Measurements from ENCODE around the gene MUSK.

MUSK gene

DNA sequence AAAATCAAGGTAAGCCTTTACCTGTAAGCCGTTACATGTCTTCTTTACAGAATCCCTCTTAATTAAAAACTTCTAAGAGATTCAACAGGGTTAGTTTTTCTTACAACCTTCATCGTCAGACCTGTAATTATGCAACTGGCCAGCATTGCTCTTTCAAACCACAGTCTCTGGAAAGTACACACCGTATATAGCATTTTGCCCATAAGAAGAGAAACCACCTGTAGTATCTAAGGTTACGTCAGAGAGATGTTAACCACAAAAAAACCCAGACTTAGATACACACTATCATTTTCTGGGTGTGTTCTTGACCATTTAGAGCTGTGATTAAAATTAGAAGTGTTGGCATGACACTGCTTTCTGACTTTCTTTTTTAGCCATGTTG, 140.0 kb downstream of the MUSK start:
- peak; percentile 54 for DNase-seq (ENCODE audit: low spot score)
- in situ Hi-C loops (cut with MboI; ENCODE audit: low sequenced_read_pairs, unreplicated experiment): no loop called here
- TF ChIP-seq, protein P1, sequence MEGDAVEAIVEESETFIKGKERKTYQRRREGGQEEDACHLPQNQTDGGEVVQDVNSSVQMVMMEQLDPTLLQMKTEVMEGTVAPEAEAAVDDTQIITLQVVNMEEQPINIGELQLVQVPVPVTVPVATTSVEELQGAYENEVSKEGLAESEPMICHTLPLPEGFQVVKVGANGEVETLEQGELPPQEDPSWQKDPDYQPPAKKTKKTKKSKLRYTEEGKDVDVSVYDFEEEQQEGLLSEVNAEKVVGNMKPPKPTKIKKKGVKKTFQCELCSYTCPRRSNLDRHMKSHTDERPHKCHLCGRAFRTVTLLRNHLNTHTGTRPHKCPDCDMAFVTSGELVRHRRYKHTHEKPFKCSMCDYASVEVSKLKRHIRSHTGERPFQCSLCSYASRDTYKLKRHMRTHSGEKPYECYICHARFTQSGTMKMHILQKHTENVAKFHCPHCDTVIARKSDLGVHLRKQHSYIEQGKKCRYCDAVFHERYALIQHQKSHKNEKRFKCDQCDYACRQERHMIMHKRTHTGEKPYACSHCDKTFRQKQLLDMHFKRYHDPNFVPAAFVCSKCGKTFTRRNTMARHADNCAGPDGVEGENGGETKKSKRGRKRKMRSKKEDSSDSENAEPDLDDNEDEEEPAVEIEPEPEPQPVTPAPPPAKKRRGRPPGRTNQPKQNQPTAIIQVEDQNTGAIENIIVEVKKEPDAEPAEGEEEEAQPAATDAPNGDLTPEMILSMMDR (IDR thresholded peaks at IDR 0.05; ENCODE audit: borderline replicate concordance, control extremely low read depth, extremely low read depth, insufficient read depth, missing control alignments): no peak

DNA sequence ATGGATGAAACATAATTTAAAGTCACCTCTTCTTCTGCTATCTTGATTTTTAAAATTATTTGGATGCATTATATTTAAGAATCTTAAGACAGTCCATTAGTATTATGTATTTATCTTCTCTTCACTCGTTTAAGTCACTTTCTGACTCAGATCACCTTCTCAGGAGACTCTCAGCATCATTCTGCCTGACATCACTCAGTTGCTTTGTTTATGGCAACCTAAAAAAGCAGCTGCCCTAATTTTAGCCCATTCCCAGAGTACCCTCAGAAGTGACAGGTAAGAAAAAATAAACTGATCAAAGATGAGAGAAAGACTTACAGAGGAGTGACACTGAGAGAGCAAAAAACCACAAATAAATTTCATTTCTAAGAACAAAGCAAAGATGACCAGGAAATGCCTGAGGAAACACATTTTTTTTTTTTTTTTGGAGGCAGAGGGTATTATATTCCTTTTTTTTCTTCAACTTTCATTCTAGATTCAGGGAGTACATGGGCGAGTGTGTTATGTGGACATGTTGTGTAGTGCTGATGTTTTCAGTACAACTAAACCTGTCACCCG, 140.5 kb downstream of the MUSK start:
- in situ Hi-C loops (cut with MboI; ENCODE audit: low sequenced_read_pairs, unreplicated experiment): no loop called here
- no peak for DNase-seq (ENCODE audit: low spot score)

DNA sequence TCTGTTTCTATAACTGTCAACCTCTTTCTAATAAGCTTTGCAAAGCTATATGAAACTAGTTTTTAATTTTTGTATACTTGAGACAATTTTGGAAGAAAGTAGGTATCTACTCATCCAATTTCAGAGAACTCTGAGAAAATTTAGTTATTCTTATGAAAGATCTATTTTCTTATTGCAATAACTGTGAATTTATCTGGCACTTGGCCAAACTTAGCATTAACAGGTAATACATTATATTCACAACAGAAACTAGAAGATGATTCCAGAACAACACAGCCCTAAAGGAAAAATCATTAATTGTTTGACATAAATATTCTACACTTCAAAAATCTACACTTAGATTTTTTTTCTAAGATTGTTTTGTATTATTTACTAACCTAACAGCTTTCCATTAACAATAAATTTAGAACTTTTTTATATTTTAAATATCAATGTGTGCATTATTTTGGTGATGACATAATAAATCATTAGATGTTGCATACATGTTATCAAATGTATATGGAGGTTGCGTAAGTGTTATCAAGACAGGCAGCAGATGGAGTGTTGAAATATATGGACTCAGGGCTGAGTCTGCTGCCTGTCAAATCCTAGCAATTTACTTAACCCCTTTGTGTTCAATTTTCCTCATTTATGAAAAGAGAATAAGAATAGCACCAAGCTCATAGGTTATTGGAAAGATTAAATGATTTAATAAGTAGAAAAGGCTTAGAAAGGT, 141.8 kb downstream of the MUSK start:
- DNase-seq (ENCODE audit: low spot score): no peak
- in situ Hi-C loops (cut with MboI; ENCODE audit: low sequenced_read_pairs, unreplicated experiment): no loop called here
- TF ChIP-seq, protein P1 (IDR thresholded peaks at IDR 0.05; ENCODE audit: borderline replicate concordance, control extremely low read depth, extremely low read depth, insufficient read depth, missing control alignments): no peak

More for the DNA sequence above, 140.5 kb downstream of the MUSK start:
- TF ChIP-seq, protein P1 (IDR thresholded peaks at IDR 0.05; ENCODE audit: borderline replicate concordance, control extremely low read depth, extremely low read depth, insufficient read depth, missing control alignments): no peak

DNA sequence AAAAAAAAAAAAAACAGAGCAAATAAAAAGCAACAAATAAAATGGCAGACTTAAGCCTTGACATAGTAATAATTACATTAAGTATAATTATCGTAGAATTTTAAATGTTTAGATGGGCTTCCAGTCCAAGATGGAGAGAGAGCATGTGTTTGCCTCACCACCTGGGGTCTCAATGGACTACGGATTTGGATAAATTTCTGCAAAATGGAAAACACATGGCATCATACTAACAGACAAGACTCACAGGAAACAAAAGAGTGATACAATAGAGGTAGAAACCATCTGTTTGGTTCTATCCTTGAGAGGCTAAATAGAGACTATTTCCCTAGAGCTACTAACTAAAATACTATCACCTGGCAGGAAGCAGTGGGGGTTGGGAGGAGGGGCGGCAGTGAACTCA, 144.3 kb downstream of the MUSK start:
- DNase-seq (ENCODE audit: low spot score): no peak
- TF ChIP-seq, protein P1 (IDR thresholded peaks at IDR 0.05; ENCODE audit: borderline replicate concordance, control extremely low read depth, extremely low read depth, insufficient read depth, missing control alignments): no peak
- in situ Hi-C loops (cut with MboI; ENCODE audit: low sequenced_read_pairs, unreplicated experiment): no loop called here

DNA sequence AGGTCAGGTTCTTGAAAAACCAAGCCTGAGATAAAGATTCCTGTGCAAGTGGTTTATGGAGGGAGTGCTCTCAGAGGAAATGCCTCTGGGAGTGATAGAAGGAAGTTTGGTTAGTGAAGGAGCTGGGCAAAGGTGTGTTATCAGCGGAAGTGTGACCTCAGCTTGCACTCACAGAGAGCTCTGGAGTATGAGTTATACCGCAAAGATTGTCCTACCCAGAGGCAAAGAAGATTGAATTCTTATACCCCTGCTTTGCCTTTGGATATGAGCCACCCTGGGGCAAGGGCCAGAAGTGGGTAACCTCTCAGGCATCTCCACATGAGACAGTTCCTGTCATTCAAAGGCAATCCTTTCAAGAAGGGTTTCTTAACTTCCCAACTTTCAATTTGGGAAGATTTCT, 145.6 kb downstream of the MUSK start:
- in situ Hi-C loops (cut with MboI; ENCODE audit: low sequenced_read_pairs, unreplicated experiment): no loop called here
- no peak for DNase-seq (ENCODE audit: low spot score)
- TF ChIP-seq, protein P1 (IDR thresholded peaks at IDR 0.05; ENCODE audit: borderline replicate concordance, control extremely low read depth, extremely low read depth, insufficient read depth, missing control alignments): no peak

DNA sequence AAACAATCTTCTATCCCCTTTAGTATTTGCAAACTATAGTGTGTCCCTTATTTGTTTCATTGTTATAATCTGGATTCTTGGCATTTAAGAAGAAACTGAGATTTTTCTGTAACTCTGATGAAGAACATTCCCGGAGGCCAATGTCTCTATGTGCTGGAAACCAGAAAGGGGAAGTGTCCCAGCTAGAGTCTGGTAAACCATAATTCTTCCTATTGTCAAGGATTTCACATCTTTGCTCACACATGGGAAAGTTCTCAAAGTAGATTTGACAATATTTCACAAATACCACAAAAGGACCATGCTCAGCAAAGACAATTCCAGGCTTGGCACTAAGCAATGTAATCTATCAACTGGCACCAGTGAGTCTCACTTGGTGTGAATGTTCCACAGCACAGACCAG, 146.8 kb downstream of the MUSK start:
- DNase-seq (ENCODE audit: low spot score): no peak
- TF ChIP-seq, protein P1 (IDR thresholded peaks at IDR 0.05; ENCODE audit: borderline replicate concordance, control extremely low read depth, extremely low read depth, insufficient read depth, missing control alignments): no peak
- in situ Hi-C loops (cut with MboI; ENCODE audit: low sequenced_read_pairs, unreplicated experiment): no loop called here

Data from GM13976 (cell line).